HG03139 (cell line): ENCODE results near the gene PALLD.

Experiments
- ATAC-seq: cut with Tn5 transposase; IDR thresholded peaks from one replicate; pipeline ENCODE4 v1.9.1; 2021; ENCODE audit not compliant: unreplicated experiment

The PALLD gene

GRCh38 chr4:168837922-168838321 lies 341.1 kb downstream of the PALLD start:
- ATAC-seq = no peak

- no peak for ATAC-seq
Observed at GRCh38 chr4:168839758-168840391, 343.0 kb downstream of the PALLD start.

GRCh38 chr4:168840392-168840763 lies 343.5 kb downstream of the PALLD start:
- no peak for ATAC-seq

DNA sequence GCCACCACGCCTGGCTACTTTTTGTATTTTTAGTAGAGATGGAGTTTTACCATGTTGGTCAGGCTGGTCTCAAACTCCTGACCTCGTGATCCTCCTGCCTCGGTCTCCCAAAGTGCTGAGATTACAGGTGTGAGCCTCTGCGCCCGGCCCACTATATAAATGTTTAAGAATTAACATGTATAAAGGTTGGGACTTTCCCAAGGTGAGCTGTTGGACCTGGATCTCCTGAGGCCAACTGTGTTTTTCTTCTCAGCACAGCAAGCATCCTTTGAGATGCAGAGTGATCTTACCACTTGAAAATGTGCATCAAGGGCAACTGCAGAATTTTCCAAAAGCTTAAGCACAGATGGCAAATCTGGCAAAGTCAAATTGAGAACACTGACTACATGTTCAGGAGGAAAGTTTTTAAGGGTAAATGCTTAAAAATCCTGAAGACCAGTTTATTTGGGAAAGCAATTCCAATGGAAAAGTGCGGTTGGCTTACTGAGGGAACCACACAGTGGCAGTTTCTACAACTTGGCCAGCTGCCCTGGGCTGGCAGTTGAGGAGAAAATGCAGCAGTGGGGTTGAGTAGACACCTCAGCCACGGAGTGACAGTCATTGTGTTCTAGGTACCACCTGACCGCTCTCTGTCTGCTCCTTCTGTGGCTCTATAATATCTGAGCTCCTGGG lies 344.3 kb downstream of the PALLD start:
- ATAC-seq = no peak

DNA sequence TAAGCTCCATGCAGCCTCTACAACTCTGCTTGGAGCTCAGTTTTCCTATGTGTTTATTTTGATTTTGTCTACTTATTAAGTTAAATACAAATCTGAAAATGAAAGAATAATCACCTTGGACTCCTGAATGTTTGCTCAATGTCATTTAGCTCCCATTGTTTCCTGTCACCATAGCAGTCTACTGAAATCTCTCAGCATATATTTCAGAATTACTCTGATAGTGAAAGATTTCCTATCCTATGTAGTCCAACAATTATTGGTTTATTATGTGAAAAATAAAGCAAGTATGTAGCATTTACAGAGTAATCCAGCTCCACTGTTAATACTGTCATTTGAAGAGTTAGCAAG lies 344.8 kb downstream of the PALLD start:
- no peak for ATAC-seq

- ATAC-seq = no peak
Observed at GRCh38 chr4:168842186-168842585, 345.3 kb downstream of the PALLD start.

GRCh38 chr4:168843635-168844034 lies 346.8 kb downstream of the PALLD start:
- ATAC-seq = no peak

- no peak for ATAC-seq
Observed at GRCh38 chr4:168844353-168845049, 347.6 kb downstream of the PALLD start.

GRCh38 chr4:168845897-168846296 lies 349.0 kb downstream of the PALLD start:
- ATAC-seq = no peak

GRCh38 chr4:168846414-168846813 lies 349.6 kb downstream of the PALLD start:
- no peak for ATAC-seq

DNA sequence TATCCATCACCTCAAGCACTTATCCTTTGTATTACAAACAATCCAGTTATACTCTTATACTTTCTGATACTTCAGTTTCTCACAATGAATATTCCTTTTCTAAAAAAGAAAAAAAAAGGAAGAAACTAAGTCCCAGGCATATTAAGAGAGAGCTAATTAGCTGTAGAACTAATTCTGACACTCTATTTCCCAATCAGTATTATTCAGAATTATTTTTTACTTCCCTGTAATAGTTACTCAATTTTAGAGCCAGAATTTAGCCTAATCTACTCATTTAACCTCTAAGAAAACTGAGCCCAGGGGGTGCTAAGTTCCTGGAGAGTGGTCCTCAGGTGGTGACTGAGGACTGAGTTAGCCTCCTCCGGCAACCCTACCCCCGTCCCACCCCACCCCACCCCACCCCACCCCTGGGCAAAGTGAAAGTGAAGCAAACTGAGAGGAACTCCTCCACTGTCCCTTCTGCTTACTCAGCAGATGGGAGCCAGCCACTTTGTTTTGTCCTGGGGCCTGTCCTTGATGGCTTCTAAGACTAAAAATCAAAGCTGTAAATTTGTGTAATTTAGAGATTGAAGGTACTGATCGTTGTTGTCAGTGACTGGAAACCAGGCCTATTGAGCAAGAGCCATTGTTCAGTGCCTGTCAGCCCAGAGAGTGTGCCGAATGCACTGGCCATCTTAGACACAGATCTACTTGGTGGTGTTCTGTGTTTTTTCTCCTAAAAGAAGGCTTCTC lies 351.1 kb downstream of the PALLD start:
- no peak for ATAC-seq

- no peak for ATAC-seq
Observed at GRCh38 chr4:168849030-168849675, 352.3 kb downstream of the PALLD start.

GRCh38 chr4:168849997-168850396 lies 353.1 kb downstream of the PALLD start:
- ATAC-seq = no peak

- ATAC-seq = no peak
Observed at GRCh38 chr4:168852387-168852786, 355.5 kb downstream of the PALLD start.

DNA sequence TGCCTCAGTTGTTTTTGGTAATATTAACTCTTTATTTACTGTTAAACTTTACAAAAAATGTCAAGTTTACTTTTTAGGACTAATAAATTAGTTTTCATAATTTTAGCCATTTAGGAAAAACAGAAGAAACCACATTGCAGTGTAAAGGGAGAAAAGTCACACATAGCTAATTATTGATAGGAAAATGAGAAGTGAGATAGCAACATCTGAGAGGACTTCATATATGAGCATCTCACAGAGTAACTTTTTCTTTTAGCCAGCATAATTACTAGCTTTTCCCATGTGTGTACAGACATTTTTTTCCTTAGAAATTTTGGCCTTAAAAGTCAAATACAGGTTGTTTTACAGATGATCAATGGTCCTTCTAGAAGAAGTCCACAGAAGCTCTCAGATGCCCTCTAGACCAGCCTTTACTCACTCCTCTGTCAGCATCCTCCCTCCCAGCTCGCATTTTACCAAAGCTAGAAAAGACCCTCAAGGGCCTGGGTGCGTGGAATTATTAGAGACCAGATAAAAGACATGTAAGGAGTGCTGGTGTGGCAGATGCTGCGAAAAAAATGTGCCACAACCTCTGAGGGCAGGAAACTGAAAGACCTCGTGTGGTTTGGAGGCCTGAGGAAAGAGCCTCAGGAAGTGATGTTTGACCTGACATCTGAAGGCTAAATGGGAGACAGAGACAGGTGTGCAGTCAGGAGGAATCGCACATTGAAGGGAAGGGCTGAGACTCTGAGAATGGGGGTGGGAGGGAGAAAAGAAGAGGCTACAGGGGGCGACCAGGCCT lies 356.3 kb downstream of the PALLD start:
- ATAC-seq = peak; percentile 64

DNA sequence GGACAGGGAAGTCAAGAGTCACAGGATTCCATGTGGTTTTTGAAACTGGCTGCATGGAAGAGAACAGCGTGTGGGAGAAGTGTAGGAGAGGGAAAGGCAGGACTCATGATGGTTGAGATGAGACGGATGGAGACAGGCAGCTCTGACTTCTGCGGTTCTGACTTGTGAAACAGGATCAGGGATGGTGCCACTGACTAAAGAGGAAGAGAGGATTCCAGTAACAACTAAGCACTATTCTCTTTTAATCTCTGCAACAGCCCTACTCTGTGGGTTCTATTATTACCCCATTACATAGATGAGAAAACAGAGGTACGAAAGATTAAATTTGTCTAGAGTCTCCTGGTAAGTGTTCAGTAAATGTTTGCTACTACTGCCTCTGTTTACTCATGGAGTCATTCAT lies 356.9 kb downstream of the PALLD start:
- ATAC-seq = no peak

DNA sequence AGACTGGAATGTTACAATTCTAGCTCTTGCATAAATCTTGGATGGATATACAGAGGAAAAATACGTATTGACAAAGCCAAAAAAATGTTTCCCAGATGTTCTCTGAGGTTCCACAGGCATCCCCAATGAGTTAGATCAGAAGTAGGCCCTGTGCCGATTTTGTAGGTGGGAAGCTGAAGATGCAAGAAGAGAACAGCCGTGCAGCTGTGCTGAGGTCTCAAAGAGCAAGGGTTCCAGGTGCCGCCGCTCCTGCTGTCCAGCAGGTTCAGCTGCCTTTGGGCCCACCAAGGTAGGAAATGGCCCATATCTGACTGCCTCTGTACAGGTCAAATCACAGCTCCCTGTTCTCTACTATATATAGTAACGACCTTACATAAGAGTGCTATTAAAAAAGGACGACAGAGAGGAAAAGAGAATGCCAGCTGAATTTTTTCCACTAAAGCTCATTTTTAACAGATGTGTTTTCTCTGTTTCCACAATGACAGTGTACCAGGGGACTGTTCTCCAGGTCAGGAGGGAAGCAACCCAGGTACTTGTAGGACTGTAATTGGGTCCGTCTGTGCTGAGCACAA lies 357.6 kb downstream of the PALLD start:
- no peak for ATAC-seq

- no peak for ATAC-seq
Observed at GRCh38 chr4:168856312-168856711, 359.5 kb downstream of the PALLD start.

DNA sequence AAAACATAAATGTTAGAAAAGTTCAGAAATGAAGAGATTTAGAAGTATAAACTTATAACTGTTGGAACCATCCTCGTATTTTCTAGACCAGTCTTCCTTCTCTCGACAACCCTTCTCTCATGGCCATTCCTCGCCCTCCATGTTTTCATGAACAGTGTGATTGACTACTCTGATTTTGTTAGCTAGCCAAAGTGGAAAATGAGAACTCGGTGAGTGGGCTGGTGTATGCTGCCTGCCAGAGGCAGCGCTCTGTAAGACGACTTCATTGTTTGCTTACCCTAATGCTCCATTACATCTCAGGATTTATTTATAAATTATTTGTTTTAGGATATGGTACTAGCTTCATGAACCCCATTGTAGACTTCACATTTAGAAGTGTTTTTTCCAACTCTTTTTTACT lies 360.2 kb downstream of the PALLD start:
- ATAC-seq = no peak
